ENCODE data around the gene PBOV1.

GRCh38 chr6:138258197-138258596, 39.9 kb upstream of the PBOV1 start:
- TF ChIP-seq CTCF (IDR thresholded peaks at IDR 0.05; ENCODE audit: insufficient read depth, low read length, poor library complexity, severe bottlenecking) (no peak), EZH2phosphoT487 (conservative IDR thresholded peaks at IDR 0.05; ENCODE audit: low read length) (no peak)
